GM13976 (cell line): Measurements from ENCODE around the gene DNAJC5.
A peak's percentile ranks its signal among the peaks of the same experiment; 100 is the strongest.
"Not testable (repeated sequence)": the region's sequence is repeated elsewhere in the genome, so short reads cannot be mapped to it uniquely, and the experiment has no call there.

Source experiments
- DNase-seq: peaks from one replicate; pipeline ENCODE4 v3.0.0; 2012; ENCODE audit warnings: low spot score
- CTCF ChIP-seq: IDR thresholded peaks from 2 replicates; pipeline ENCODE4 v1.5.1; 2012; ENCODE audit warnings: borderline replicate concordance, mild to moderate bottlenecking; ENCODE audit not compliant: insufficient read depth; ENCODE audit errors: extremely low read depth, missing control alignments, control extremely low read depth
- in situ Hi-C: fragments of 300-500 bp; cut with MboI; formaldehyde crosslinking; loops from one replicate; pipeline ENCODE4 v1.12.0; 2022; ENCODE audit warnings: low sequenced_read_pairs, mixed read lengths, inconsistent platforms; ENCODE audit not compliant: unreplicated experiment

Gene DNAJC5

GRCh38 chr20:63917811-63918210 lies 22.9 kb downstream of the DNAJC5 start:
- no peak for TF ChIP-seq CTCF
- in situ Hi-C loops, result no loop called here
- DNase-seq, result peak; percentile 26

GRCh38 chr20:63919130-63919529 lies 24.2 kb downstream of the DNAJC5 start:
- in situ Hi-C loops, result no loop called here
- no peak for TF ChIP-seq CTCF
- DNase-seq, result no peak

GRCh38 chr20:63920226-63920625 lies 25.3 kb downstream of the DNAJC5 start:
- TF ChIP-seq CTCF, result no peak
- in situ Hi-C loops, result no loop called here
- DNase-seq, result peak; percentile 16

GRCh38 chr20:63923651-63924050 lies 28.7 kb downstream of the DNAJC5 start:
- DNase-seq, result no peak
- in situ Hi-C loops, result no loop called here
- TF ChIP-seq CTCF, result no peak

GRCh38 chr20:63924241-63924640 lies 29.3 kb downstream of the DNAJC5 start:
- TF ChIP-seq CTCF, result no peak
- in situ Hi-C loops, result no loop called here
- no peak for DNase-seq

GRCh38 chr20:63926298-63926697 lies 31.4 kb downstream of the DNAJC5 start:
- in situ Hi-C loops, result no loop called here
- TF ChIP-seq CTCF, result no peak
- no peak for DNase-seq

GRCh38 chr20:63929071-63929470 lies 34.1 kb downstream of the DNAJC5 start:
- in situ Hi-C loops, result no loop called here

GRCh38 chr20:63929473-63929883 lies 34.6 kb downstream of the DNAJC5 start:
- in situ Hi-C loops, DNase-seq: not testable (repeated sequence)

More at GRCh38 chr20:63929071-63929470, 34.1 kb downstream of the DNAJC5 start:
- no peak for DNase-seq
- no peak for TF ChIP-seq CTCF
